CD4-positive, alpha-beta T cell (primary cell): Measurements from ENCODE around the gene DMBX1. TPM values are rescaled to one million over a fixed set of nuclear protein-coding genes. Genes with fewer than 3 reads are reported as not detected.

Experiments used
- ATAC-seq: fragments of 200-7000 bp; cut with Tn5 transposase; one replicate; pipeline ENCODE4 v1.10.0; 2022; ENCODE audit warnings: mild to moderate bottlenecking; ENCODE audit not compliant: poor library complexity
- CTCF ChIA-PET: fragments of 350-600 bp; sonication (Branson Sonifier 250); formaldehyde crosslinking; loops from one replicate; lab custom pipeline; 2021; ENCODE audit warnings: antibody characterized with exemption, inconsistent platforms; lab: Charles Lee
- POLR2A ChIA-PET: fragments of 350-600 bp; sonication (Branson Sonifier 250); formaldehyde crosslinking; loops from one replicate; lab custom pipeline; 2021; ENCODE audit warnings: antibody characterized with exemption, inconsistent platforms; lab: Charles Lee
- DNase-seq, 14 experiments: peaks; one replicate each; pipeline ENCODE4 v3.0.0-alpha.2; 2013 to 2020; ENCODE audit warnings: mixed read lengths in 2 of 14
- H3K27ac ChIP-seq, 2 donors: one replicate each; pipeline versions ENCODE4 v1.5.1 to v1.7.0; 2013; ENCODE audit warnings: low read length in 2 of 2, low read depth in 1 of 2, mild to moderate bottlenecking in 1 of 2
- H3K27me3 ChIP-seq, 2 experiments: 1 replicate in 1 of 2; 2 replicates in 1 of 2; pipeline versions ENCODE4 v1.6.1 to v1.7.0; 2013; ENCODE audit warnings: low read length in 2 of 2, control low read depth in 1 of 2, mild to moderate bottlenecking in 1 of 2, moderate library complexity in 1 of 2; ENCODE audit not compliant: insufficient read depth in 2 of 2, control insufficient read depth in 1 of 2
- H3K36me3 ChIP-seq: one replicate; pipeline ENCODE4 v1.6.1; 2013; ENCODE audit warnings: low read length, control low read depth; ENCODE audit not compliant: insufficient read depth
- H3K4me1 ChIP-seq: one replicate; pipeline ENCODE4 v1.6.1; 2013; ENCODE audit warnings: low read length, control low read depth; ENCODE audit not compliant: insufficient read depth
- H3K4me3 ChIP-seq: one replicate; pipeline ENCODE4 v1.5.1; 2013; ENCODE audit warnings: mild to moderate bottlenecking, low read length, moderate library complexity
- H3K9me3 ChIP-seq, 2 experiments: 1 replicate in 1 of 2; 2 replicates in 1 of 2; pipeline versions ENCODE4 v1.6.1 to v1.7.0; 2013; ENCODE audit warnings: low read length in 2 of 2, mild to moderate bottlenecking in 2 of 2, control low read depth in 1 of 2, moderate library complexity in 1 of 2; ENCODE audit not compliant: control insufficient read depth in 1 of 2, insufficient read depth in 1 of 2
- H3K27ac Mint-ChIP-seq: one replicate; pipeline ENCODE4 v1.8.0; 2020; ENCODE audit warnings: mixed read lengths
- H3K27me3 Mint-ChIP-seq: one replicate; pipeline ENCODE4 v1.8.0; 2021; ENCODE audit warnings: mixed read lengths
- H3K36me3 Mint-ChIP-seq: one replicate; pipeline ENCODE4 v1.8.0; 2021; ENCODE audit warnings: low read depth, mixed read lengths
- H3K4me1 Mint-ChIP-seq: one replicate; pipeline ENCODE4 v1.8.0; 2021; ENCODE audit warnings: low read depth, mixed read lengths
- H3K4me3 Mint-ChIP-seq: one replicate; pipeline ENCODE4 v1.8.0; 2020; ENCODE audit warnings: mild to moderate bottlenecking, mixed read lengths
- H3K9me3 Mint-ChIP-seq: one replicate; pipeline ENCODE4 v1.8.0; 2020; ENCODE audit warnings: mixed read lengths
- intact Hi-C, 2 experiments: fragments of 100-400 bp; cut with DNase I in 1 of 2; cut with micrococcal nuclease in 1 of 2; formaldehyde crosslinking; loops; one replicate each; pipeline versions ENCODE4 v1.15.1 to v1.9.0; 2023 to 2025; cut with DNase I, micrococcal nuclease
- total RNA-seq, 174 experiments: library from RNA in 2 of 174; stranded (reverse) in 2 of 174; gene quantifications; one replicate each; pipeline ENCODE4 v1.2.3 and lab custom pipeline; 2021 to 2026
- TF ChIP-seq, protein P1 (sequence below): fragments of 200-600 bp; IDR thresholded peaks from one replicate; pipeline ENCODE4 v1.8.0; 2022; ENCODE audit warnings: antibody characterized with exemption, mild to moderate bottlenecking

The DMBX1 gene
- total RNA-seq, 2 experiments from 2014 or later = not detected

DNA sequence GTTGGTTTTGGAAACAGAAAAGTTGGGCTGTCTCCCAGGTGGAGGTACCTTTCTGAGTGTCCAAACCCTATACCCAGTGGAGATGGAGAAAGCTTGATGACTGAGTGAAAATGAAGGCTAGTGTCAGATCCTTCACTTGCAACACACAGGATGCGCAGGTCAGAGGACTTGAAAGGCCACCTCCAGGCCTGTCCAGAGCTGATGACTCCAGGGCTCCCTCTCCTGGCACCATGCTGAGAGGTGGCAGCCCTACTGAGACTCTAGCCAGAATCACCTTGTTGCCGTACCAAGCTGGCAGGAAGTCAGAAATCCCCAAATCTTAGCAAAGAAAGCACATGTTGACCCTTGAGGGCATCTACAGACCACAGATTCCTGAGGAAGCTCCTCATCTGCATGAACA, 45.4 kb downstream of the DMBX1 start:
- H3K4me1 Mint-ChIP-seq = peaks cover 5% of the 10 kb centered on the region
- H3K4me3 Mint-ChIP-seq = peak overlapping the region; percentile 10
- Histone ChIP-seq H3K27ac (no peak overlapping the region), H3K4me1 (peaks cover 12% of the 10 kb centered on the region), H3K9me3 (no peaks in the 10 kb centered on the region), H3K27me3 (peaks cover 3 to 4% of the 10 kb centered on the region in 2 experiments), H3K36me3 (no peaks in the 10 kb centered on the region), H3K4me3 (no peak overlapping the region)
- TF ChIP-seq, protein P1, sequence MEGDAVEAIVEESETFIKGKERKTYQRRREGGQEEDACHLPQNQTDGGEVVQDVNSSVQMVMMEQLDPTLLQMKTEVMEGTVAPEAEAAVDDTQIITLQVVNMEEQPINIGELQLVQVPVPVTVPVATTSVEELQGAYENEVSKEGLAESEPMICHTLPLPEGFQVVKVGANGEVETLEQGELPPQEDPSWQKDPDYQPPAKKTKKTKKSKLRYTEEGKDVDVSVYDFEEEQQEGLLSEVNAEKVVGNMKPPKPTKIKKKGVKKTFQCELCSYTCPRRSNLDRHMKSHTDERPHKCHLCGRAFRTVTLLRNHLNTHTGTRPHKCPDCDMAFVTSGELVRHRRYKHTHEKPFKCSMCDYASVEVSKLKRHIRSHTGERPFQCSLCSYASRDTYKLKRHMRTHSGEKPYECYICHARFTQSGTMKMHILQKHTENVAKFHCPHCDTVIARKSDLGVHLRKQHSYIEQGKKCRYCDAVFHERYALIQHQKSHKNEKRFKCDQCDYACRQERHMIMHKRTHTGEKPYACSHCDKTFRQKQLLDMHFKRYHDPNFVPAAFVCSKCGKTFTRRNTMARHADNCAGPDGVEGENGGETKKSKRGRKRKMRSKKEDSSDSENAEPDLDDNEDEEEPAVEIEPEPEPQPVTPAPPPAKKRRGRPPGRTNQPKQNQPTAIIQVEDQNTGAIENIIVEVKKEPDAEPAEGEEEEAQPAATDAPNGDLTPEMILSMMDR = no peak
- no peak overlapping the region for H3K27ac Mint-ChIP-seq
- CTCF ChIA-PET = interaction anchor here (1.2 kb wide), 1 partner anchor 93 kb away, joined by 3 read pairs; no protein-coding TSS in a partner anchor
- H3K36me3 Mint-ChIP-seq = no peaks in the 10 kb centered on the region
- no peak for ATAC-seq
- intact Hi-C loops = loop anchor here in 1 of 2 experiments (10.0 kb wide), 1 partner anchor 70 kb away; the partner anchor contains the start of gene MKNK1
- DNase-seq = peak in 5 of 14 experiments; percentile 6 to 41 (median 19)
- POLR2A ChIA-PET = no interaction called here
- H3K27me3 Mint-ChIP-seq = peaks cover 20% of the 10 kb centered on the region
- H3K9me3 Mint-ChIP-seq = no peaks in the 10 kb centered on the region

DNA sequence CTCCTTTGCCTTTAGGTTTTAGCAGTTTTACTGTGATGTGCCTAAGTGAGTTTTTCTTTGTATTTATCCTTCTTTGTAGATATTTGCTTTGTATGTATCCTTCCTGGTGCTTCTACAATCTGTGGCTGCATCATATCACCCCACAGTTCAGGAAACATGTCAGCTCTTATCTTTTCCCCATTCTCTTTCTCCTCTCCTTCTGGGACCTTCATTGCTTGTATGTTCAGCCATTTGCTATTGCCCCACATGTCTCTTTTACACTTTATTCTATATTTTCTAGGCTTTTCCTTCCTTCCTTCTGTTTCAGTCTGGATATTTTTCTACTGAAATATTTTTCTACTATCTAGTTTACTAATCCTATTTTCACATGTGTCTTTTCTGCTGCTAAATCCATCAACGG, 46.9 kb downstream of the DMBX1 start:
- peaks cover 5% of the 10 kb centered on the region for H3K4me1 Mint-ChIP-seq

DNA sequence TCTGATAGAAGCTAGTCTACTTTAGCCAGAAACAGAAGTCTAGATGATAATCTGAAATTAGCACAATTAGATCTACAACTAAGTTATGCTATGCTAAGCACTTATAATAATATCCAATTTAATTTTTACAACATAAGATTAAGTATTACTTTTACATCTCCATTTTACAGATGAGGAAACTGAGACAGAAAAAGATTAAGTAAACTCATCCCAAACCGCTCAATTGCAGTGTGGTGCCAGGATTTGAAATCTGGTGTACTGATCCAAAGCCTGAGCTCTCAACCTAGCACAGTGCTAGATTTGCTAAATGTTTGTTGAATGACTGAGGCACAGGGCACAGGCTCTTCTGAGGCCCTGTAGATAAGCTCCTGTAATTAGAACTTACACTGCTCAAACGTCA, 48.0 kb downstream of the DMBX1 start:
- Mint-ChIP-seq H3K27me3 (peaks cover 40% of the 10 kb centered on the region), H3K27ac (no peak overlapping the region)

More for the DNA sequence above, 46.9 kb downstream of the DMBX1 start:
- peaks cover 3 to 4% of the 10 kb centered on the region in 2 experiments for H3K27me3 ChIP-seq
- TF ChIP-seq, protein P1 = no peak
- H3K27me3 Mint-ChIP-seq = peaks cover 30% of the 10 kb centered on the region
- H3K27ac Mint-ChIP-seq = no peak overlapping the region
- H3K4me3 Mint-ChIP-seq = no peak overlapping the region
- H3K4me3 ChIP-seq = no peak overlapping the region
- no peaks in the 10 kb centered on the region for H3K36me3 Mint-ChIP-seq
- no peak overlapping the region for H3K27ac ChIP-seq
- H3K4me1 ChIP-seq = peaks cover 12% of the 10 kb centered on the region
- no peaks in the 10 kb centered on the region for H3K36me3 ChIP-seq
- no peaks in the 10 kb centered on the region for H3K9me3 ChIP-seq
- intact Hi-C loops = loop anchor here in 1 of 2 experiments (10.0 kb wide), 1 partner anchor 68 kb away; the partner anchor contains the start of gene MKNK1
- no peak for DNase-seq
- ChIA-PET POLR2A (no interaction called here), CTCF (no interaction called here)
- H3K9me3 Mint-ChIP-seq = no peaks in the 10 kb centered on the region
- no peak for ATAC-seq

More for the DNA sequence above, 48.0 kb downstream of the DMBX1 start:
- TF ChIP-seq, protein P1 = no peak
- Histone ChIP-seq H3K4me3 (no peak overlapping the region), H3K9me3 (no peaks in the 10 kb centered on the region), H3K36me3 (no peaks in the 10 kb centered on the region), H3K27ac (no peak overlapping the region), H3K27me3 (peaks cover 3 to 9% of the 10 kb centered on the region in 2 experiments), H3K4me1 (peaks cover 7% of the 10 kb centered on the region)
- H3K9me3 Mint-ChIP-seq = no peaks in the 10 kb centered on the region
- H3K4me3 Mint-ChIP-seq = no peak overlapping the region
- no peaks in the 10 kb centered on the region for H3K36me3 Mint-ChIP-seq
- ChIA-PET POLR2A (no interaction called here), CTCF (no interaction called here)
- H3K4me1 Mint-ChIP-seq = peaks cover 5% of the 10 kb centered on the region
- DNase-seq = no peak
- ATAC-seq = no peak
- intact Hi-C loops = loop anchor here in 1 of 2 experiments (10.0 kb wide), 1 partner anchor 67 kb away; the partner anchor contains the start of gene MKNK1
